ENCODE measurements around the gene ETS2.

ETS2 gene

DNA sequence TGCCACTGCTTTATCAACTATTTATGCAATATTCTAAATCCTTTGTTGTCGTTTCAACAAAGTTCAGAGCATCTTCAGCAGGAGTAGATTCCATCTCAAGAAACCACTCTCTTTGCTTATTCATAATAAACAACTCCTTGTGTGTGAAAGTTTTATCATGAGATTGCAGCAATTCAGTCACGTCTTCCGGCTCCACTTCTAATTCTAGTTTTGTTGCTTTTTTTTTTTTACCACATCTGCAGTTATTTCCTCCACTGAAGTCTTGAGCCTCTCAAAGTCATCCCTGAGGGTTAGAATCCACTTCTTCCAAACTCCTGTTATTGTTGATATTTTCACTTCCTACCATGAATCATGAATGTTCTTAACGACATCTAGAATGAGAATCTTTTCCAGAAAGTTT, 14.8 kb upstream of the ETS2 start:
- Mint-ChIP-seq H3K27ac (peak overlapping the region; percentile 12), H3K36me3 (ENCODE audit: low read depth) (no peaks in the 10 kb centered on the region), H3K4me3 (no peak overlapping the region), H3K27me3 (no peaks in the 10 kb centered on the region), H3K4me1 (ENCODE audit: low read depth) (peaks cover 13% of the 10 kb centered on the region), H3K9me3 (no peaks in the 10 kb centered on the region)

DNA sequence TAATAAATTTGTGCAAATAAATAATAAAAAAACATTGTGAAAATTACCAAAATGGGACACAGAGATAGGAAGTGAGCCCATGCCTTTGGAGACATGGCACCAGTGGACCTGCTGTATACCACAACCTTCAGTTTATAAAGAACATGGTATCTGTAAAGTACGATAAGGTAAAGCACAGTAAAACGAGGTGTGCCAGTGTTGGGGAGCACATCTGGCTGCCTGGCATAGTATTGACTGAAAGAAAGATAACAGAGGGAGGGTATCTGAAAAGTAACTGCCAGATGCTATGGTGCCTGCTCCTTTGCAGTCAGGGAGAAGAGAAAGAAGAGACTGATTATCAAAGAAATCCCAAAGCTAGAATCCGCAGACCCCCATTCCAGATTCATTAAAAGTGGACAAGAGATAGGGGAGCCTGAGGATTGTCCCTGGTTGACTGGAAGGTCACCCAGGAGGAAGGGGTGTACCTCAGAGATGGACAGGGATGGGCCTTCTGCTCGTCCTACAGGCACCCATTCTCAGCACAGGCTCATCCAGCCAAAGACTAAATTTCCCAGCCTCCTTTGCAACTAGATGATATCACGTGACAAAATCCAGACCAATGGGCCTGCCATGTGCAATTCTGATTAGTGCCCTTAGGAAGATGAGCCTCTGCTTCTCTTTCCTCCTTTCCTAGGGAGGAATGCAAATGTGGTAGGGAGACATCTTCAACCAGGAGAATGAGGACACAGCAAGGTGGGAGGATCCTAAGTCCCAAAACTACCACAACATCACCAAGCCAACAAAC, 12.9 kb upstream of the ETS2 start:
- Mint-ChIP-seq H3K27ac (no peak overlapping the region), H3K9me3 (no peaks in the 10 kb centered on the region), H3K4me1 (ENCODE audit: low read depth) (peaks cover 9% of the 10 kb centered on the region), H3K4me3 (no peak overlapping the region), H3K36me3 (ENCODE audit: low read depth) (no peaks in the 10 kb centered on the region), H3K27me3 (no peaks in the 10 kb centered on the region)

DNA sequence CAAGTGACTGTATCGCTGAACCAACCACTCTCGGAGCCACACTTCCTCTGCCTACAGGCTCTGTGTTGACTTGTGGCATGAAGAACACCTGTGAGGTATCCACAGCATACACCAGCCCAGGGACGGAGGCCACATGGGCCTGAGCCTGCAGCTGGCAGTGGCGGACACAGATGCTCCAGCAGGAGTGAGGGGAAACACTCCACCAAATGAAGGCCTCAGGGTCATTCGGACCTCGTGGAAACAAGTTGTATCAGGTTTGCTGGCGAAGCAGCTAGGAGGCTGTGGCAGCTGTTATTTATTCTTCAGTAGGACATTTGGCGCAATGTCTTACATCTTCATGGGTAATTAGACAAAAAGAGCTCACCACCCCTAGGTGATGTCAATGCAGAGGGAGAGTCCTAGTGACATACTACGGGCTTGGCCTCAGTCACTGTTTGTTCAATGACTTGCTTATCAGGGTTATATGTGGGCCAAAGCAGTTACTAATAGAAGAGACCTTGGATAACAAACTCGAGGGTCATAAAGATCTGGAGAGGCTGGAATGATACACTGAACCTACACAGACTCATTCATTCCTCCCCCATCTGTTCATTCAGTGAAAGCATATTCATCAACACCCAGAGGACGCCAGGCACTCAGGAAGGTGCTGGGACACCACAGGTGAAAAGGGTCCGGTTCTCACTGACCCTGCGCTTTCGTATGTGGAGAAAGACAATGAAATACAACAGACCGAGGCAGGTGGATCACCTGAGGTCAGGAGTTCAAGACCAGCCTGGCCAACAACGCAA, 11.6 kb upstream of the ETS2 start:
- Mint-ChIP-seq H3K27me3 (no peaks in the 10 kb centered on the region), H3K9me3 (no peaks in the 10 kb centered on the region), H3K36me3 (ENCODE audit: low read depth) (no peaks in the 10 kb centered on the region), H3K4me1 (ENCODE audit: low read depth) (peaks cover 19% of the 10 kb centered on the region), H3K4me3 (no peak overlapping the region), H3K27ac (no peak overlapping the region)

DNA sequence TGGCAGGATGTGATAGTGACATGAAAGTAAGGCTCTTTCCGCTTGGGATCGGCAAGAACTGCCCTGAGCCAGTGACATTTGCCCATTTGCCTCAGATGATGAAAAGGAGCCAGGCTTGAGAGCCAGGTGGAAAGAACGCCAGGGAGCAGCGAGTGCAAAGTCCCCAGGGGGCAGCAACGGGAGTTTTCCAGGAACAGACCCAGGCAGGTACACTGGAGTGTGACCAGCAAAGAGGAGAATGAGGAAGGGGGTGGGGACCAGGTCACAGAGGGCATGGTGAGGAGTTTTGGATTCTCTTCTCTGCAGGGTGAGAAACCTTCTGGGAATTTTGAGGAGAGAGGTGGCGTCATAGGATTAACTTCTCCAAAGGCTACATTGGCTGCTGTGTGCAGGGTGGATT, 10.8 kb upstream of the ETS2 start:
- Mint-ChIP-seq H3K4me1 (ENCODE audit: low read depth) (peaks cover 19% of the 10 kb centered on the region), H3K27ac (no peak overlapping the region), H3K27me3 (no peaks in the 10 kb centered on the region)

DNA sequence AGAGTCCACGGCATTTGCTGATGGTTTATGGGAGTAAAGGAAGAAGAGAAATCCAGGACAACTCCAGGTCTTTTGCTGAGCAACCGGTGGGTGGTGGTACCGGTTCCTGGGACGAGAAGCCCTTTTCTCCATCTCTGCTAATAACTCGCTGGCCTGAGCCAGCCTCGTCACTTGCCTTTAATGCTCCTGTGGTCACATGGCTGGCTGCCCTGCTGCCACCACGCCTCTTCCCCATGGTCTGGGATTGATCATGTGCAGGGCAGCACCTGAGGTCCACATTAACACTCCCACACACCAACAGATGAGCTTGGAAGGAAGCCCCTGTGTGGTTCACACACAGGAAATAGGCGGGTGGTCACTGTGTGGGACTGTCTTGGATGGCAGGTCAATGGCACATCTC, 10.3 kb upstream of the ETS2 start:
- H3K27me3 Mint-ChIP-seq = no peaks in the 10 kb centered on the region
- no peaks in the 10 kb centered on the region for H3K36me3 Mint-ChIP-seq (ENCODE audit: low read depth)
- no peak overlapping the region for H3K27ac Mint-ChIP-seq
- H3K9me3 Mint-ChIP-seq = no peaks in the 10 kb centered on the region
- peaks cover 19% of the 10 kb centered on the region for H3K4me1 Mint-ChIP-seq (ENCODE audit: low read depth)
- H3K4me3 Mint-ChIP-seq = no peak overlapping the region

More for the DNA sequence above, 10.8 kb upstream of the ETS2 start:
- no peak overlapping the region for H3K4me3 Mint-ChIP-seq
- H3K9me3 Mint-ChIP-seq = no peaks in the 10 kb centered on the region
- H3K36me3 Mint-ChIP-seq (ENCODE audit: low read depth) = no peaks in the 10 kb centered on the region

DNA sequence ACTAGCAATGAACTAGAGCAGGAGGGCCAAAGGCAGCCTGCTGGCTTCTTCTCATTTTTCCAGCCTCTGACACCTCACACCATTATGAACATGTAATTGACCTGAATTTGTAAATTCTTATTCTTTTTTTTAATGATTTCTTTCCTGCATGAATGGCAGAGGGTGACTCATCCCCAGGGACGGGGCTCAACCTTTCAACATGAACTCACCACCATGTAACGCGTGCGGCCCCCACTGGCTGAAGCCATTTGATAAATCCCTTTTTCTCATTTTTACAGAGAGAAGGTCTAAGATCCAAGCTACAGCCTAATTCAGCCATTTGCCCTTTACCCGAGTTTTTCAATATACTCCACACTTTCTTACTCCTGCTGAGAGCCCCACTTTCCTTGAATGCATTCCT, 9.3 kb upstream of the ETS2 start:
- H3K4me3 Mint-ChIP-seq = no peak overlapping the region

DNA sequence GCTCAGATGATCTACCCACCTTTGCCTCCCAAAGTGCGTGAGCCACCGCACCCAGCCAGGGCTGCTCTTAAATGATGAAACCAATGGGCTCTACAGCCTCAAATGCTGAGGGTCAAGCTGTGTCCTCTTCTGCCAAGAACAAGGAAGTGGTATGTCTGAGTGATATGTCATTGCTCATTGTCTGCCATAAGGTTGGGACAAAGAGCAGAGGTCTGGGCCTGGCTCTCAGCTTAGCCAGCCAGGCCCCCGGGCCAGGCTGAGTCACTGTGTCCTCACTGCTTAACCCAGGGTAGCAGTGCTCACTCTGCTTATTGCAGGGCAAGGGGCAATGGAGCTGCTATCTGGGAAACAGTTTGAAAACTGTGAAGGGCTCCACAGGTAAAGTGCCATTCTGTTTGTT, 8.3 kb upstream of the ETS2 start:
- Mint-ChIP-seq H3K27me3 (no peaks in the 10 kb centered on the region), H3K4me1 (ENCODE audit: low read depth) (peaks cover 12% of the 10 kb centered on the region), H3K4me3 (no peak overlapping the region), H3K36me3 (ENCODE audit: low read depth) (no peaks in the 10 kb centered on the region), H3K27ac (no peak overlapping the region), H3K9me3 (no peaks in the 10 kb centered on the region)

More for the DNA sequence above, 9.3 kb upstream of the ETS2 start:
- no peaks in the 10 kb centered on the region for H3K36me3 Mint-ChIP-seq (ENCODE audit: low read depth)
- no peaks in the 10 kb centered on the region for H3K9me3 Mint-ChIP-seq
- H3K27me3 Mint-ChIP-seq = no peaks in the 10 kb centered on the region
- peaks cover 12% of the 10 kb centered on the region for H3K4me1 Mint-ChIP-seq (ENCODE audit: low read depth)
- no peak overlapping the region for H3K27ac Mint-ChIP-seq

DNA sequence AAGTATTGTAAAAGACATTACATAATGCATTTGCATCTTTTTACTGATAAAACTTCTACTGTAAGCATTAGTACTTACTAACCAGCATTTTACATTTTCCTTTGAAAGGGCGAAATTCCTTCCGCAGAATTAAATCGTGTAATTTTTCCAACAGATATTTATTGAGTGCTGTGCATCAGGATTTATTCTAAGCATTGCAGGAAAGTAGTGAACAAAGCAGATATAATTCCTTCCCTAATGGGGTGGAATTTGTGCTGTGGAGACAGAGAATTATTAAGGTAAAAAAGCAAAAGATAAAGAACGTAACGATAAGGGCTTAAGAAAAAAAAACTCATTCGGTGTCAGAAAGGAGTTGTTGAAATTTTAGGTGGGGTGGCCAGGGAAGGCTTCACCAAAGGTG, 7.6 kb upstream of the ETS2 start:
- H3K27me3 Mint-ChIP-seq = no peaks in the 10 kb centered on the region
- H3K27ac Mint-ChIP-seq = no peak overlapping the region
- H3K4me1 Mint-ChIP-seq (ENCODE audit: low read depth) = peaks cover 14% of the 10 kb centered on the region
- H3K9me3 Mint-ChIP-seq = no peaks in the 10 kb centered on the region
- H3K4me3 Mint-ChIP-seq = no peak overlapping the region
- H3K36me3 Mint-ChIP-seq (ENCODE audit: low read depth) = no peaks in the 10 kb centered on the region

DNA sequence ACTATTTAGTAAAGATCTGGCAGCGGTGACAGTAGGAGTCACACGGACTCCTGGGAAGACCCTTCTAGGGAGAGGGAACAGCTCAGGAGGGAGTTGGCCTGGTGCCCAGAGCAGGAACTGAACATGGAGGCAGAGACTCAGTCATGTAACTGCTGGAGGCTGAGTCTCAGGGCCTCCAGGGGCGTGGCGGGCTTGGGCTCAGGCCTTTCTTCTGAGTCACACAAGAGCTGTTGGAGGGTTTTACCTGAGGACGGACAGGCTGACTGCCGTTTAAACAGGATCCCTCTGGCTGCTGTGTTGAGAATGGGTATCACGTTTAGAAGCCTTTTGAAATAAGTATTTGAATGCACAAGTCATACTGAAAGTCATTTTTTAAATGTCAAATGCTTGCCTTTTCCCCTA, 7.2 kb upstream of the ETS2 start:
- H3K9me3 Mint-ChIP-seq = no peaks in the 10 kb centered on the region
- H3K4me1 Mint-ChIP-seq (ENCODE audit: low read depth) = peaks cover 15% of the 10 kb centered on the region
- no peak overlapping the region for H3K4me3 Mint-ChIP-seq
- no peak overlapping the region for H3K27ac Mint-ChIP-seq
- H3K27me3 Mint-ChIP-seq = no peaks in the 10 kb centered on the region
- no peaks in the 10 kb centered on the region for H3K36me3 Mint-ChIP-seq (ENCODE audit: low read depth)

DNA sequence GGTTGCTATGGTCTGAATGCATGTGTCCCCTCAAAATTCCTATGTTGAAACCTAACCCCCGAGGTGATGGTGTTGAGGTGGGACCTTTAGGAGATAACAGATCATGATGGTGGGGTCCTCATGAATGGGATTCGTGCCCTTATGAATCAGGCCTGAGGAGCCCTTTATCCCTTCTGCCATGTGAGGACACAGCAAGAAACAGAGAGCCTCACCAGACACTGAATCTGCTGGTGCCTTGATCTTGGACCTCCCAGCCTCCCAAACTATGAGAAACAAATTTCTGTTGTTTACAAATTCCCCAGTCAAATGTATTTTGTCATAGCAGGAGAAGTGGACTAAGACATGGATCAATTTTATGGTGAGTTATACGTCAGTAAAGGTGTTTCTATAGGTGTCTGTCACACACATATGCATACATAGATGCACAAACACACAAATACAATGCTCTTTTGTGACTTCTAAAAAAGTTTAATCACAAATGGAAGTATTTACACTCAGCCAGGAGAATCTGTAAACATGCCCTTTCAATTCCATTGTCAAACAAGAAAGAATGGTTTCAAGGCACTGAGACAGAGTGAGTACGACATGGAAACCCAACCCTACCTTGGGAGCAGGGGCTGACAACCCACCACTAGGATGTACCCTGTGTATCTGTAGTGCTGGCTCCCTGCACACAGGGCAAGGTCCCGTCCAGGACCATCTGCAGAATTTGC, 5.5 kb upstream of the ETS2 start:
- Mint-ChIP-seq H3K27me3 (no peaks in the 10 kb centered on the region), H3K4me1 (ENCODE audit: low read depth) (peaks cover 27% of the 10 kb centered on the region), H3K27ac (no peak overlapping the region), H3K4me3 (no peak overlapping the region), H3K9me3 (no peaks in the 10 kb centered on the region), H3K36me3 (ENCODE audit: low read depth) (no peaks in the 10 kb centered on the region)

DNA sequence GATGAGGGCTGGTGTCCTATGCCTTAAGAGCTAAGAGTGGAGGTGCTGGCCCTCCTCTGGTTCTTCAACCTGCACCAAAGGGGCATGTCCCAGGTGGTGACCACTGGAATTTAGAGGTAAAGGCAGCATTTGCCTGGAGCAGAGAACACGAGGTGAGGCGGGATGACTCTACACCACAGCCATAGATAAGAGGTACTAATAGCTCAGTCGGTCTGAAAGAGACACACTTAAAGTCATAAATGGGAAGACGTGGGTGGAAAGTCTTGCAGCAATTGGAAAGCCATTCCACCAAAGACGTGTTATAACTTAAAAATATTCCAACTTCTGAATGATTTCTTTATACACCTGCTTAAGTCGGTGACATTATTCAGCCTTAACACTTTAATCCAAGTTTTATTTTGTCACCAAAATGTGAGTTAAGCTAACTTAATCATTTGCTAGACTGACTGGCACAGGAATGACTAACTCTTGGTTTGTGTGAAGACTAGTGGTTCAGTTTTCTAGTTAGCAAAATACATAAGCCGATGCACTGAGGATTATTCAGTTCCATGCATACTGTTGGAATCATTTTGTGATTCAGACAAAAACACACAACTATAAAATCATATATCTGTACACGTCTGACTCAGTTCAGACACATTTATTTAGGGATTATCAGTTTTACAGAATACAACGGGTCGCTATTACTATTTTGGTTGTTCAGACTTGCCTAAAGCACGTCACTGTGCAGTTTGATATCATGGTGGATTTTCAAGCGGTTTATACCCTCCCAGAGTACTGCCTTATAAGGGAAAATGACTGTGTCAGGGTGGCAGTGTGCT, 4.6 kb upstream of the ETS2 start:
- no peak overlapping the region for H3K27ac Mint-ChIP-seq
- no peaks in the 10 kb centered on the region for H3K27me3 Mint-ChIP-seq
- H3K9me3 Mint-ChIP-seq = no peaks in the 10 kb centered on the region
- H3K4me1 Mint-ChIP-seq (ENCODE audit: low read depth) = peaks cover 27% of the 10 kb centered on the region
- H3K36me3 Mint-ChIP-seq (ENCODE audit: low read depth) = no peaks in the 10 kb centered on the region
- no peak overlapping the region for H3K4me3 Mint-ChIP-seq

DNA sequence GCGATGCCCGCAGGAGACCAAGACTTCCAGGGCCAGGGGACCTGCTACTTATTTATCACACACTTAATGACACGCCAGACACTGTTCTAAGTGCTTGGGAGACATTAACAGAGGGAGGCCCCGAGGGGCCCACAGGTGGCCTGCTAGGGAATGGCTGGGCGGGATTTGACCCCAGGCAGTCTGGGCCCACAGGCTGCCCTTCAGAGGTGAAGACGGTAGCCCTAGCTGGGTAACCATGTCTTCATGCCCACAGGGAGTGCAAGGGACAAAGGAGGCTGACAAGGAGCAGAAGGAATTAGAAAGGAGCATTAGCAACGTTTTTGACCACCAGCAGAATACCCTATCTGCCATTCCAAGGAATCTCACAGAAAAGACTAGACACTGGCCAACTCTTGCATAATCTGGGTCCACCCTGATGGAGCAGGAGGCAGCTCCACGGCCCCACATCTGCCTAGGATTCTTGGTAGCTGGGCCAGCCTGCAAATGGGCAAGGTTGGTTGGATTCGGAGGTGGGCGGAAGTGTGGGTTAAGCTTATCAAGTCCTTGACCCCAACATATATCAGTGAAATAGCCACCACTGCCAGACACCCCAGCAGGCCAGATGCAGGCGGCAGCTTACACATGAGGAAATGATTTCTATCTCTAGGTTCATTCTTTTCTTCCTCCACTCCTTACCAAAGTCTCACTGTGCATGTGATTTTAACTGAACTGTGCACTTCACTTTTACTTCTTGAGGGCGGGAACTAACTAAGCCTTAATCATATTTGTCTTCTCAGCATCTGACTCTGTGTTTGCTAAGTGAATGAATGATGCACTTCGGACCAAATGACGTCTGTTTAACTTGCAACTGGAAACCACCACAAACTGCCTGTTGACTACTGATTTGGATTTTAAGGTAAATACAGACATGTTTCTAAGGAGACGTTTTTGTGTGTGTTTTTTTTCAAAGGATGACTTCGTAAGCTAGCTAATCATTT, 3.4 kb upstream of the ETS2 start:
- Mint-ChIP-seq H3K9me3 (no peaks in the 10 kb centered on the region), H3K4me1 (ENCODE audit: low read depth) (peaks cover 36% of the 10 kb centered on the region), H3K27ac (no peak overlapping the region), H3K4me3 (no peak overlapping the region), H3K27me3 (no peaks in the 10 kb centered on the region), H3K36me3 (ENCODE audit: low read depth) (peaks cover 6% of the 10 kb centered on the region)

DNA sequence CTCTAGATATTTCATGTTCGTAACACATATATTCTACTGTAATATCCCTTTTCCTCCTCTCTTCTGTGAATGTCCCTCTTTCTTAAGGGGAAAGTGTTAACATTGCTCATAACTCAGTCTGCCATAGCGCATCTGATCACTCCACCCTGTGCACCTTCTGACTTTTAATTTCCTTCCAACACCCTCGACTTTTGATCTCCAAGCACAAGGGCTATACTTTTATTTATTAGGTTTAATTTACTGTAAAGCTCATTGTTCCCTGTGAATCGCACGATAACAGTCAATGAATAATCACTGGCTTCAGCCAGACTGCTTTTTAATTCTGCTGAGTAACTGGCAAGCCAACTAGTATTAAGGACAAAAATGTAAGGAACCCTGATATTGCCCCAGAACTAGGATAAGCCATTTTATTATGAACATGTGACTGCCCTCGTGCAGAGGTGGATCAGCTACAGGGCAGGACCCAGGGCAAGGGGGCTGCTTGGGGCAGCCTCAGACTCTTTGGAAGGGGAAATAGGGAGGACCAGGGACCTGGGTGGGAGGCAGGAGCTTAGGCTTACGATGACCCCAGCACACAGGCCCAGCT, 2.6 kb upstream of the ETS2 start:
- H3K27me3 Mint-ChIP-seq = no peaks in the 10 kb centered on the region
- H3K4me1 Mint-ChIP-seq (ENCODE audit: low read depth) = peaks cover 41% of the 10 kb centered on the region
- H3K27ac Mint-ChIP-seq = no peak overlapping the region
- H3K4me3 Mint-ChIP-seq = no peak overlapping the region
- H3K36me3 Mint-ChIP-seq (ENCODE audit: low read depth) = peaks cover 13% of the 10 kb centered on the region
- H3K9me3 Mint-ChIP-seq = no peaks in the 10 kb centered on the region
